WTC11 (cell line): ENCODE results near the gene KIF22. TPM values are rescaled to one million over a fixed set of nuclear protein-coding genes. Genes with fewer than 3 reads are reported as not detected.

Experiments
- AFF4 ChIP-seq: sonication (generic); formaldehyde crosslinking; IDR thresholded peaks from 2 replicates; pipeline ENCODE4 v1.8.1; 2023; ENCODE audit warnings: mild to moderate bottlenecking, missing genetic modification reagents, borderline replicate concordance
- AR ChIP-seq: fragments of 250-450 bp; sonication (Bioruptor Pico); IDR thresholded peaks from 2 replicates; pipeline ENCODE4 v1.9.0; 2021; ENCODE audit warnings: mild to moderate bottlenecking
- CREB1 ChIP-seq: sonication (generic); formaldehyde crosslinking; IDR thresholded peaks from 2 replicates; pipeline ENCODE4 v1.8.0; 2023; ENCODE audit warnings: mild to moderate bottlenecking, missing genetic modification reagents
- CTCF ChIP-seq: fragments of 200-600 bp; IDR thresholded peaks from 2 replicates; pipeline ENCODE4 v1.8.0; 2022; ENCODE audit warnings: antibody characterized with exemption
- E2F4 ChIP-seq: sonication (generic); formaldehyde crosslinking; IDR thresholded peaks from 2 replicates; pipeline ENCODE4 v1.8.1; 2022; ENCODE audit warnings: low read depth, mild to moderate bottlenecking, moderate library complexity, missing genetic modification reagents, borderline replicate concordance
- EMX1 ChIP-seq: fragments of 250-450 bp; sonication (Bioruptor Pico); IDR thresholded peaks from 2 replicates; pipeline ENCODE4 v1.8.0; 2021; ENCODE audit warnings: mild to moderate bottlenecking
- ERG ChIP-seq: fragments of 250-450 bp; sonication (Bioruptor Pico); IDR thresholded peaks from 2 replicates; pipeline ENCODE4 v1.8.0; 2021; ENCODE audit warnings: mild to moderate bottlenecking
- FOXJ3 ChIP-seq: sonication (generic); formaldehyde crosslinking; IDR thresholded peaks from 2 replicates; pipeline ENCODE4 v1.9.0; 2021; ENCODE audit warnings: missing genetic modification reagents, mild to moderate bottlenecking, borderline replicate concordance
- FOXP1 ChIP-seq: sonication (generic); formaldehyde crosslinking; IDR thresholded peaks from 2 replicates; pipeline ENCODE4 v1.8.0; 2022; ENCODE audit warnings: missing genetic modification reagents, mild to moderate bottlenecking, moderate library complexity, borderline replicate concordance
- GTF2I ChIP-seq: fragments of 250-450 bp; sonication (Bioruptor Pico); conservative IDR thresholded peaks from 2 replicates; pipeline ENCODE4 v1.4.0; 2021; ENCODE audit warnings: mild to moderate bottlenecking
- IRF1 ChIP-seq: sonication (generic); formaldehyde crosslinking; IDR thresholded peaks from 2 replicates; pipeline ENCODE4 v1.8.0; 2023; ENCODE audit warnings: missing genetic modification reagents
- NFE2L1 ChIP-seq: sonication (generic); formaldehyde crosslinking; IDR thresholded peaks from 2 replicates; pipeline ENCODE4 v1.8.1; 2023; ENCODE audit warnings: missing genetic modification reagents
- NFYB ChIP-seq: sonication (generic); formaldehyde crosslinking; conservative IDR thresholded peaks from 2 replicates; pipeline ENCODE4 v1.8.0; 2022; ENCODE audit warnings: low read depth, missing genetic modification reagents
- SMAD4 ChIP-seq: sonication (generic); formaldehyde crosslinking; IDR thresholded peaks from 2 replicates; pipeline ENCODE4 v1.8.0; 2022; ENCODE audit warnings: mild to moderate bottlenecking, missing genetic modification reagents
- TEAD4 ChIP-seq: sonication (generic); formaldehyde crosslinking; IDR thresholded peaks from 2 replicates; pipeline ENCODE4 v1.8.0; 2022; ENCODE audit warnings: mild to moderate bottlenecking, missing genetic modification reagents
- ZNF138 ChIP-seq: sonication (generic); formaldehyde crosslinking; conservative IDR thresholded peaks from 2 replicates; pipeline ENCODE4 v1.8.1; 2022; ENCODE audit warnings: mild to moderate bottlenecking, moderate library complexity, missing genetic modification reagents
- ZNF425 ChIP-seq: fragments of 250-450 bp; sonication (Bioruptor Pico); conservative IDR thresholded peaks from 2 replicates; pipeline ENCODE4 v1.9.0; 2021; ENCODE audit warnings: mild to moderate bottlenecking
- ZNF532 ChIP-seq: fragments of 250-450 bp; sonication (Bioruptor Pico); IDR thresholded peaks from 2 replicates; pipeline ENCODE4 v1.9.0; 2021; ENCODE audit warnings: mild to moderate bottlenecking, borderline replicate concordance
- total RNA-seq: library from RNA; stranded (reverse); gene quantifications from 3 replicates; pipeline ENCODE4 v1.2.3, GENCODE V29; 2021

KIF22 gene
- total RNA-seq, 1 experiment from 2014 or later = 182 TPM

- TF ChIP-seq AFF4 (CRISPR knock-in tag) = no peak; the same call in 1 of the 2 replicates
- no peak for TF ChIP-seq ZNF138 (CRISPR knock-in tag)
- TF ChIP-seq ZNF532 (CRISPR knock-in tag) = no peak
- 0 out of 2 replicates have a peak, but pooled peaks have one; percentile 44 for TF ChIP-seq IRF1
- TF ChIP-seq EMX1 (CRISPR knock-in tag) = no peak
- no peak; the same call in 1 of the 2 replicates for TF ChIP-seq NFE2L1 (CRISPR knock-in tag)
- no peak for TF ChIP-seq FOXJ3
- peak; percentile 71; the same call in 1 of the 2 replicates for TF ChIP-seq FOXP1 (CRISPR knock-in tag)
- no peak for TF ChIP-seq ERG (CRISPR knock-in tag)
- TF ChIP-seq CTCF = peak; percentile 81
- no peak for TF ChIP-seq AR
- no peak for TF ChIP-seq E2F4 (CRISPR knock-in tag)
- no peak for TF ChIP-seq ZNF425 (CRISPR knock-in tag)
- no peak; the same call in 1 of the 2 replicates for TF ChIP-seq NFYB (CRISPR knock-in tag)
- no peak for TF ChIP-seq TEAD4 (CRISPR knock-in tag)
- peak; percentile 49; the same call in 1 of the 2 replicates for TF ChIP-seq GTF2I
- TF ChIP-seq CREB1 (CRISPR knock-in tag) = 0 out of 2 replicates have a peak, but pooled peaks have one; percentile 15
- TF ChIP-seq SMAD4 (CRISPR knock-in tag) = no peak
Measured at GRCh38 chr16:29815793-29816693, 25.5 kb downstream of the KIF22 start, which contains the start of gene PAGR1 (continued).
